Activated CD8-positive, alpha-beta memory T cell treated with anti-CD3 and anti-CD28 coated beads, Interleukin-2, amount 50 U/mL, for 4 hours (primary cell): ENCODE measurements around the gene UBE2V1.

Experiments
- DNase-seq: peaks from one replicate; pipeline ENCODE4 v3.0.0-alpha.2; 2020

Gene UBE2V1

GRCh38 chr20:50040432-50041245 is 72.3 kb downstream of the UBE2V1 start:
- no peak for DNase-seq

- DNase-seq = no peak
These were observed 73.1 kb downstream of the UBE2V1 start for GRCh38 chr20:50039706-50040431.

- no peak for DNase-seq
These were observed 74.4 kb downstream of the UBE2V1 start for GRCh38 chr20:50038574-50038991.

- DNase-seq = no peak
These were observed 74.8 kb downstream of the UBE2V1 start for GRCh38 chr20:50038169-50038568.

- DNase-seq = no peak
These were observed 75.4 kb downstream of the UBE2V1 start for GRCh38 chr20:50037575-50037974.

GRCh38 chr20:50037123-50037522 is 75.8 kb downstream of the UBE2V1 start:
- DNase-seq = no peak

GRCh38 chr20:50036703-50037102 is 76.2 kb downstream of the UBE2V1 start:
- DNase-seq = no peak

GRCh38 chr20:50034567-50035180 is 78.3 kb downstream of the UBE2V1 start:
- DNase-seq = no peak

GRCh38 chr20:50032955-50033666 is 79.8 kb downstream of the UBE2V1 start:
- no peak for DNase-seq
